ENCODE measurements around the gene MACROD2.

The MACROD2 gene

DNA sequence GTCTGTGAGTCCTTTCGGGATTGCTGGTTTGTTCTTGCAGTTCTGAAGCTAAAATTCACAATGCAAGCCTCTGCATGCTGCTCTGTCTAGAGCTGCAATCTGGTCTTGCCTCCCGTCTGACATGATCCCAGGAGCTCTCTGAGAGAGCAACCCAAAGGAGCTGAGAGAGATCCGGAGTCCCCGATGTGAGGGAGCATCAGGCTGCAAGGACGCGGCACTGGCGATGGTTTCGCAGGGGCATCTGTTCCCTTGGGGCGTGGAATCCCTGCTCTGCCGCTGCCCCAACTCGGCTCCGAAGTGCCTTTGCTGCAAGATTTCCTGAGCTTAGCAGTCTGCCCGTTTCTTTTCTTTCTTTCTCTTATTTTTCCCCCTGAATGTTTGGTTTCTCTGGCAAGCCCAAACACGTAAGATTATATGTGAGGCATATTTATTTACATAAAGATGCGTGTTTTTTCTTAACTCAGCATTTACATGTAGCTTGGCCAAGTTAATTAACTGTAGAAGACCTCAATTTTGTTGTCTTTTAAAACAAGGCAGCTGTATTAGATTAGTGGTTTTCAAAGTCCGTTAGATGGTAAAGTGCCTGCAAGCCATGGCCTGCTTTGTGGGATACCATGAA, 1704.9 kb downstream of the MACROD2 start:
- CTCF ChIA-PET = no interaction called here
- Mint-ChIP-seq H3K27ac (no peak overlapping the region), H3K9me3 (peaks cover 5% of the 10 kb centered on the region), H3K27me3 (no peaks in the 10 kb centered on the region), H3K36me3 (no peaks in the 10 kb centered on the region), H3K4me3 (no peak overlapping the region), H3K4me1 (no peaks in the 10 kb centered on the region)
- DNase-seq = no peak

DNA sequence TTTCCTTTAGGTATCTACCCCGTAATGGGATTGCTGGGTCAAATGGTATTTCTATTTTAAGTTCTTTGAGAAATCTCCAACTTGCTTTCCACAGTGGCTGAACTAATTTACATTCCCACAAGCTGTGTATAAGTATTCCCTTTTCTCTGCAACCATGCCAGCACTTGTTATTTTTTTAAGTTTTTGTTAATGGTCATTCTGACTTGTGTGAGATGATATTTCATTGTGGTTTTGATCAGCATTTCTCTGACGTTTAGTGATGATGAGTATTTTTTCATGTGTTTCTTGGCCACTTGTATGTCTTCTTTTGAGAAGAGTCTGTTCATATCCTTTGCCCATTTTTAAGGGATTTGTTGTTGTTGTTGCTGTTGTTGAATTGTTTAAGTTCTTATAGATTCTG, 1706.8 kb downstream of the MACROD2 start:
- no peaks in the 10 kb centered on the region for H3K4me1 Mint-ChIP-seq
- peaks cover 5% of the 10 kb centered on the region for H3K9me3 Mint-ChIP-seq
- no peak overlapping the region for H3K27ac Mint-ChIP-seq
- CTCF ChIA-PET = no interaction called here
- no peak overlapping the region for H3K4me3 Mint-ChIP-seq
- DNase-seq = no peak
- no peaks in the 10 kb centered on the region for H3K36me3 Mint-ChIP-seq
- H3K27me3 Mint-ChIP-seq = no peaks in the 10 kb centered on the region

DNA sequence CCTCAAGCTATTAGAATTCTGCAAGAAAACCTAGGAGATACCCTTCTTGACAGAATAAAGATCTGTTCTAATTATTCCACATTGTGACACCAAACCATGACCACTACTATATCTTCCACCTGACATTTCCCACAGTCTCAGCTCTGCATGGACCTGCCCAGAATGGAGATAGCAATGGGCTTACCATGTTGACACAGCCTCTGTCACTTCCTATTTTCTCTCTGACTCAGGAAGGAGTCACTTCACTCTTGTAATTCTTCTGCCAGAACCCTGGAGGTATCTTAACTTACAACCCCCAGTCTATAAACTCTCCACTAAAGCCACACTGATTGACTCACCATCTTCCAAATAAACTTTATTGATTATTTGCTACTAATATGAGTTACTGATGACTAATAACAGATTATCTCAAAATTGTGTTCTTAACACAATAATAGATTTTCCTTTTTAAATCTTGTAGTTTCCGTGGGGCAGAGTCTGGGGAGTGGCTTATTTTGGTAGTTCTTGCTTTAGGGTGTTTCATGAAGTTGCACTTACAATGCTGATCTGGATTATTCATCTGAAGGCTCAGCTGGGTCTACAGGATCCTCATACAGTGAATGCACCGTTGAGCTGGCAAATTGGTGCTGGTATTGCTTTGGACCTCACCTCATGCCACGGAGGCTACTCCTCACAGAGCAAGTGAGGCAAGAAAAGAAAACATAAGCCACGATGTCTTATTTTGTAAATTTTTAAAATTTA, 1708.0 kb downstream of the MACROD2 start:
- Mint-ChIP-seq H3K9me3 (peaks cover 3% of the 10 kb centered on the region), H3K4me1 (no peaks in the 10 kb centered on the region), H3K4me3 (no peak overlapping the region), H3K27ac (no peak overlapping the region), H3K36me3 (no peaks in the 10 kb centered on the region), H3K27me3 (no peaks in the 10 kb centered on the region)
- CTCF ChIA-PET = no interaction called here
- DNase-seq = no peak

DNA sequence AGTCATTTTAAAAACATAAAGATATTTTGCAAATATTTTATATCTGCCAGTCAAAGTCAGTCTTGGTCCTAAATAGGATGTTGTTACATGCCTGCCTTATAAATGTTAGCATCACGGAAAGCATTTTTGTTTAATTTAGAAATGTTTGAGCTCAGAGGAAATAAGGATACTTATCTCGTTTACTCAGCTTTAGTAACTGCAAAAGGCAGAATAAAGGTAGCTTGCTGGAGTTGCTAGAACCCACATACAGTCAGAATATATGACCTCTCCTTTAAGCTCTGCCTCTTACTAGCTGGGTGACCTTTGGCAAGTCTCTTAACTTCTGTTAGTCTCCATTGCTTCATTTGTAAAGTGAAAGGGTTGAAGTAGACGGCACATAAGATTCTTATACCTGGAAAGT, 1710.7 kb downstream of the MACROD2 start:
- Mint-ChIP-seq H3K36me3 (no peaks in the 10 kb centered on the region), H3K4me1 (no peaks in the 10 kb centered on the region), H3K27me3 (no peaks in the 10 kb centered on the region), H3K4me3 (no peak overlapping the region), H3K9me3 (no peaks in the 10 kb centered on the region), H3K27ac (no peak overlapping the region)
- DNase-seq = no peak
- CTCF ChIA-PET = no interaction called here

DNA sequence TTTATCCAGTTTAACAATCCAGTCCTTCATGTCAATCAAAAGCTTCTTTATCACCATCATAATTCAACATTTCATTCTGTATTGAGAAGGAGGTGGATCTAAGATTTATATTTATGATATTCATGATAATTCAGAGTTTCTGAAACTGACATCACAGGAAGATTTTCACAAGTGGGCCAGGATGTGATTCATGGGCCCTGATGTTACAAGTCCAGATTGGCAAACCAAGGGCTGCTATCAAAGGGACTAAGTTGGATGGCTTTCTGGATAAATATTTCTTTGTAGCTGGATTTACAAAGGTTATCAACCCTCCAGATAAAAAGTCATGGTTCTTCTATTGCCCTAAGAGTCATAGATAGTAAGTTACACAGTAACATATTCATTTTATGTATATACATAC, 1711.4 kb downstream of the MACROD2 start:
- no peaks in the 10 kb centered on the region for H3K9me3 Mint-ChIP-seq
- DNase-seq = no peak
- no peak overlapping the region for H3K4me3 Mint-ChIP-seq
- no peaks in the 10 kb centered on the region for H3K27me3 Mint-ChIP-seq
- CTCF ChIA-PET = interaction anchor here (1.2 kb wide), 1 partner anchor 1055 kb away, joined by 4 read pairs; no protein-coding TSS in a partner anchor
- H3K27ac Mint-ChIP-seq = no peak overlapping the region
- H3K4me1 Mint-ChIP-seq = no peaks in the 10 kb centered on the region
- H3K36me3 Mint-ChIP-seq = no peaks in the 10 kb centered on the region

GRCh38 chr20:15708984-15709598, 1713.8 kb downstream of the MACROD2 start:
- DNase-seq = peak; percentile 39
- Mint-ChIP-seq H3K4me1 (no peaks in the 10 kb centered on the region), H3K9me3 (no peaks in the 10 kb centered on the region), H3K27me3 (no peaks in the 10 kb centered on the region), H3K36me3 (no peaks in the 10 kb centered on the region), H3K4me3 (no peak overlapping the region), H3K27ac (no peak overlapping the region)
- CTCF ChIA-PET = interaction anchor here (0.6 to 1.8 kb wide), 3 partner anchors 29 to 1052 kb away, joined by 3 to 7 read pairs (median 3); no protein-coding TSS in a partner anchor

DNA sequence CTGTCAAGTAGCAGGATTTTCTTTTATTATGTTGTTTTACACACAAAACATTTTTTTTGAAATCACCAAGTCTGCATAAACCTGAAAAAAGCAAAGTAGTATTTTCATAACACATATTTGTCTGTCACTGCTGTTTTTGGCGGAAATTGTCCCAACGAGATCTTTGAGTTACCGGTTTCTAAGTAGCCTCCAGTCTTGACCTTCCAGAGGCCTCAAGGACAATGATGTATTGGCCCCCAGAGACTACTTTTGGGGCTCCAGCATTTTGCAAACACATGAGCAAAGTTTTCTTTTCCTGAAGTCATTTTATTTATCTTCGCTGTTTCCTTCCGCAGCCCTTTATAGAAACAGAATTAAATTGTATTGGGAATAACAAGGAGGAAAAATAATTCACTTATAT, 1715.3 kb downstream of the MACROD2 start:
- DNase-seq = no peak
- no peaks in the 10 kb centered on the region for H3K4me1 Mint-ChIP-seq
- CTCF ChIA-PET = no interaction called here
- no peaks in the 10 kb centered on the region for H3K27me3 Mint-ChIP-seq
- H3K9me3 Mint-ChIP-seq = no peaks in the 10 kb centered on the region
- no peak overlapping the region for H3K4me3 Mint-ChIP-seq
- no peaks in the 10 kb centered on the region for H3K36me3 Mint-ChIP-seq
- no peak overlapping the region for H3K27ac Mint-ChIP-seq

DNA sequence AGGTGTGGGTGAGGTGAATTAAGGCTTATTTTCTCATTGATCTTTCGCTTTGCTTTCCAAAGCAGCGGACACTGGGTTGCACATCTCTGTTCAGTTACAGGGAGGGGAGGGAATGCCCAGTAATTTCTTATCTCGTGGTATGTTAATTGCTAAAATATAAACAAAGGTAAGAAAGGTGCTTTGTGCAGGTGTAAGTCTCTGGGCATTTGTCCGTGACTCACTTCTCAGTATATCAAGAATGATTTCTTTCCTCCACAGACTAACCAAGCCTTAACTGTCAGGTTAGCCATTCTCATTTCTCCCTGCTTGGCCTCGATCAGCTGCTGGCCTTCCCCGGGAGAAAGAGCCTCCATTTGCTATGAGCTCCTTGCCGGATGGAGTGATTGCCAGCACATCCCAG, 1715.9 kb downstream of the MACROD2 start:
- Mint-ChIP-seq H3K4me1 (no peaks in the 10 kb centered on the region), H3K4me3 (no peak overlapping the region), H3K36me3 (no peaks in the 10 kb centered on the region), H3K9me3 (no peaks in the 10 kb centered on the region), H3K27ac (no peak overlapping the region), H3K27me3 (no peaks in the 10 kb centered on the region)
- no peak for DNase-seq
- CTCF ChIA-PET = no interaction called here

- H3K36me3 Mint-ChIP-seq = no peaks in the 10 kb centered on the region
- DNase-seq = no peak
- H3K4me3 Mint-ChIP-seq = no peak overlapping the region
- peaks cover 1% of the 10 kb centered on the region for H3K9me3 Mint-ChIP-seq
- no peaks in the 10 kb centered on the region for H3K4me1 Mint-ChIP-seq
- H3K27me3 Mint-ChIP-seq = no peaks in the 10 kb centered on the region
- CTCF ChIA-PET = no interaction called here
- H3K27ac Mint-ChIP-seq = no peak overlapping the region
Observed at GRCh38 chr20:15716256-15716655, 1720.9 kb downstream of the MACROD2 start.

GRCh38 chr20:15726416-15726815, 1731.1 kb downstream of the MACROD2 start:
- Mint-ChIP-seq H3K4me3 (no peak overlapping the region), H3K27me3 (no peaks in the 10 kb centered on the region), H3K4me1 (no peaks in the 10 kb centered on the region), H3K36me3 (no peaks in the 10 kb centered on the region), H3K27ac (no peak overlapping the region), H3K9me3 (peaks cover 10% of the 10 kb centered on the region)
- CTCF ChIA-PET = no interaction called here
- no peak for DNase-seq

DNA sequence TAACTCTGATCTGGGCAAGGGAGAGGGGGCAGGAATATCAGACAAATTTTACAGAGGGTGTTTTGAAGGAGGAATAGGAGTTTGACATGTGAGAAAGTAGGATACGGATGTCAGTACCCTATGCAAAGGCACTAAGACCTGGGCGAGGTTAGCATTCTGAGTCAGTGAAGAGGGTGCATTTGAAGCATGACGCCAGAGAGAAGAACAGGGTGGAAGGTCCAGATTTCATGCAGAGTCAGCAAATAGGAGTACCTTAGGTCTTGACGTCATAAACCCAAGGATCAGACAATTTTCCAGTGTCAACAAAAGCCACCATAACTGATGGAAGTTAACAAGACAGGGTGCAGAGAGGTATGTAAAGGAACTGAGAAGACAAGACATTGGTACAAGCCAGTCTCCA, 1738.7 kb downstream of the MACROD2 start:
- H3K36me3 Mint-ChIP-seq = no peaks in the 10 kb centered on the region
- DNase-seq = no peak

DNA sequence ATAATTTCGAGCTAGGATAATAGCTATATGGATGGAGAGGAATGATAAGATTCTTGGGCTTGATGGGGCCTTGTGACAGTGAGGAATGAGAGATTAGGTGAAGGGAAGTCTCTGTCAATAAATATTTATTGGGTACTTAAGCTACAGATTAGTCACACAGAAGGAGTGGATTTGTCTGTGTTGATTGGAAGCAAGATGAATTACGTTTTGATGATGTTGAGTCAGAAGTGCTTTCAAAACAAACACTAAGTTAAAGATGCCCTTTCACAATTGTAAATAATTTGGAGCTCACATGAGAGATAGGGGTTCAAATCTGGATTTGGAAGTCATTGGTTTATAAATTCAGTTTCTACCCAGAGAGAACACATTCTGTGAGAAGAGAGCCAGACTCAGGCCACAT, 1743.7 kb downstream of the MACROD2 start:
- no peaks in the 10 kb centered on the region for H3K27me3 Mint-ChIP-seq

More for the DNA sequence above, 1738.7 kb downstream of the MACROD2 start:
- CTCF ChIA-PET = no interaction called here
- Mint-ChIP-seq H3K27me3 (no peaks in the 10 kb centered on the region), H3K4me1 (no peaks in the 10 kb centered on the region), H3K27ac (no peak overlapping the region), H3K9me3 (peaks cover 8% of the 10 kb centered on the region), H3K4me3 (no peak overlapping the region)

GRCh38 chr20:15740046-15740775, 1744.9 kb downstream of the MACROD2 start:
- no peak for DNase-seq
- Mint-ChIP-seq H3K4me1 (no peaks in the 10 kb centered on the region), H3K27ac (no peak overlapping the region), H3K9me3 (peaks cover 2% of the 10 kb centered on the region), H3K4me3 (no peak overlapping the region), H3K27me3 (no peaks in the 10 kb centered on the region), H3K36me3 (no peaks in the 10 kb centered on the region)
- CTCF ChIA-PET = no interaction called here

More for the DNA sequence above, 1743.7 kb downstream of the MACROD2 start:
- Mint-ChIP-seq H3K36me3 (no peaks in the 10 kb centered on the region), H3K27ac (no peak overlapping the region), H3K4me1 (no peaks in the 10 kb centered on the region), H3K9me3 (peaks cover 2% of the 10 kb centered on the region), H3K4me3 (no peak overlapping the region)
- DNase-seq = no peak
- CTCF ChIA-PET = no interaction called here

- no peak overlapping the region for H3K4me3 Mint-ChIP-seq
- no peaks in the 10 kb centered on the region for H3K27me3 Mint-ChIP-seq
- DNase-seq = no peak
- no peaks in the 10 kb centered on the region for H3K36me3 Mint-ChIP-seq
- H3K9me3 Mint-ChIP-seq = peaks cover 2% of the 10 kb centered on the region
- no peaks in the 10 kb centered on the region for H3K4me1 Mint-ChIP-seq
- no peak overlapping the region for H3K27ac Mint-ChIP-seq
- CTCF ChIA-PET = no interaction called here
Observed at GRCh38 chr20:15742087-15742486, 1746.8 kb downstream of the MACROD2 start.

Data from activated naive CD4-positive, alpha-beta T cell treated with anti-CD3 and anti-CD28 coated beads, Interleukin-2, amount 10 ng/mL, durations not matched to agents 7 days and 5 days (primary cell).